H1 (cell line): Measurements from ENCODE around the gene TIGD1. TPM values are rescaled to one million over a fixed set of nuclear protein-coding genes. Genes with fewer than 3 reads are reported as not detected.

Experiments
- CTCF ChIA-PET: fragments of 300-600 bp; sonication (Branson Sonifier 250); formaldehyde crosslinking; loops from one replicate; lab custom pipeline; 2021; ENCODE audit not compliant: partially characterized antibody; lab: Charles Lee
- POLR2A ChIA-PET: fragments of 300-600 bp; sonication (Branson Sonifier 250); formaldehyde crosslinking; loops from one replicate; lab custom pipeline; 2021; ENCODE audit warnings: inconsistent platforms; ENCODE audit not compliant: partially characterized antibody; lab: Charles Lee
- DNase-seq, 2 experiments: peaks; one replicate each; pipeline versions ENCODE4 v3.0.0 to v3.0.0-alpha.2; 2010 to 2022; ENCODE audit warnings: low spot score in 2 of 2, low read depth in 1 of 2, mixed read lengths in 1 of 2
- FAIRE-seq: peaks from 2 replicates; lab custom pipeline; 2011; peaks lifted over from hg19 to GRCh38; lab: Jason Lieb, UNC
- H2AFZ ChIP-seq: 2 replicates; pipeline ENCODE4 v1.8.1; 2012; ENCODE audit warnings: low read length, inconsistent platforms
- H2AK5ac ChIP-seq: 2 replicates; pipeline ENCODE4 v1.6.1; 2013; ENCODE audit warnings: low read depth, low read length
- H2BK120ac ChIP-seq: replicated peaks from 2 replicates; pipeline ENCODE3; 2013; ENCODE audit warnings: low read depth, low read length, inconsistent platforms
- H2BK12ac ChIP-seq: 2 replicates; pipeline ENCODE4 v1.6.1; 2013; ENCODE audit warnings: low read depth, low read length
- H2BK15ac ChIP-seq: 2 replicates; pipeline ENCODE4 v1.6.1; 2013; ENCODE audit warnings: low read length
- H2BK20ac ChIP-seq: 2 replicates; pipeline ENCODE4 v1.6.1; 2013; ENCODE audit warnings: low read length
- H2BK5ac ChIP-seq: 2 replicates; pipeline ENCODE4 v1.6.1; 2013; ENCODE audit warnings: low read depth, low read length
- H3K14ac ChIP-seq: 2 replicates; pipeline ENCODE4 v1.6.1; 2013; ENCODE audit warnings: inconsistent platforms; ENCODE audit not compliant: insufficient read length
- H3K18ac ChIP-seq: 2 replicates; pipeline ENCODE4 v1.6.1; 2013; ENCODE audit warnings: low read length; ENCODE audit errors: extremely low read depth
- H3K23ac ChIP-seq: 2 replicates; pipeline ENCODE4 v1.6.1; 2013; ENCODE audit warnings: inconsistent platforms; ENCODE audit not compliant: insufficient read length
- H3K23me2 ChIP-seq: 2 replicates; pipeline ENCODE4 v1.6.1; 2013; ENCODE audit warnings: low read depth, low read length
- H3K27ac ChIP-seq: 2 replicates; pipeline ENCODE4 v1.6.1; 2011; ENCODE audit warnings: low read depth, low read length, inconsistent platforms
- H3K27me3 ChIP-seq, 4 experiments: replicated peaks in 1 of 4; 1 replicate in 1 of 4; 2 replicates in 3 of 4; pipeline versions ENCODE4 v1.6.1 to v1.8.1; 2011 to 2013; ENCODE audit warnings: low read length in 3 of 4, mild to moderate bottlenecking in 3 of 4, inconsistent platforms in 2 of 4, mixed read lengths in 2 of 4, moderate library complexity in 1 of 4; ENCODE audit not compliant: control insufficient read depth in 3 of 4, insufficient read depth in 3 of 4; ENCODE audit errors: extremely low read depth in 1 of 4
- H3K36me3 ChIP-seq, 4 experiments: 2 replicates each; pipeline versions ENCODE4 v1.6.1 to v1.8.1; 2011 to 2013; ENCODE audit warnings: mild to moderate bottlenecking in 4 of 4, low read length in 3 of 4, moderate library complexity in 2 of 4, control low read depth in 1 of 4, inconsistent platforms in 1 of 4; ENCODE audit not compliant: insufficient read depth in 4 of 4, control insufficient read depth in 2 of 4
- H3K4ac ChIP-seq: replicated peaks from 2 replicates; pipeline ENCODE3; 2013; ENCODE audit warnings: low read length, low read depth, mixed read lengths, inconsistent platforms; ENCODE audit not compliant: insufficient read length
- H3K4me1 ChIP-seq, 4 experiments: replicated peaks in 1 of 4; 1 replicate in 1 of 4; 2 replicates in 3 of 4; pipeline versions ENCODE4 v1.6.1 to v1.8.1; 2011 to 2013; ENCODE audit warnings: low read length in 3 of 4, inconsistent platforms in 2 of 4, mixed read lengths in 1 of 4; ENCODE audit not compliant: insufficient read depth in 4 of 4, control insufficient read depth in 3 of 4
- H3K4me2 ChIP-seq, 2 experiments: 2 replicates each; pipeline versions ENCODE4 v1.6.1 to v1.8.1; 2011 to 2013; ENCODE audit warnings: low read depth in 2 of 2, low read length in 2 of 2, control low read depth in 1 of 2, inconsistent platforms in 1 of 2, mild to moderate bottlenecking in 1 of 2; ENCODE audit not compliant: insufficient read depth in 1 of 2
- H3K4me3 ChIP-seq, 4 experiments: fragments of 200-600, 300-600 bp in 1 of 4; sonication (generic), shearing (Covaris generic), sonication (Bioruptor Twin) in 1 of 4; 2 replicates each; pipeline versions ENCODE4 v1.5.1 to v1.8.1; 2011 to 2016; ENCODE audit warnings: low read length in 4 of 4, low read depth in 3 of 4, control low read depth in 2 of 4, inconsistent platforms in 2 of 4, mild to moderate bottlenecking in 2 of 4, mixed read lengths in 1 of 4, moderate library complexity in 1 of 4; ENCODE audit not compliant: insufficient read depth in 2 of 4; ENCODE audit errors: extremely low read depth in 1 of 4
- H3K56ac ChIP-seq: replicated peaks from 2 replicates; pipeline ENCODE3; 2013; ENCODE audit warnings: low read depth, mild to moderate bottlenecking, mixed read lengths, low read length, inconsistent platforms; ENCODE audit not compliant: insufficient read length
- H3K79me1 ChIP-seq: 2 replicates; pipeline ENCODE4 v1.6.1; 2013; ENCODE audit warnings: low read depth, low read length, control low read depth
- H3K79me2 ChIP-seq, 2 experiments: 2 replicates each; pipeline versions ENCODE4 v1.6.1 to v1.8.1; 2012 to 2013; ENCODE audit warnings: low read length in 2 of 2, mild to moderate bottlenecking in 2 of 2, inconsistent platforms in 1 of 2; ENCODE audit not compliant: insufficient read depth in 2 of 2, control insufficient read depth in 1 of 2
- H3K9ac ChIP-seq, 4 experiments: replicated peaks in 1 of 4; 1 replicate in 1 of 4; 2 replicates in 3 of 4; pipeline versions ENCODE4 v1.6.1 to v1.8.1; 2011 to 2013; ENCODE audit warnings: low read depth in 3 of 4, low read length in 3 of 4, control low read depth in 2 of 4, mild to moderate bottlenecking in 2 of 4, moderate library complexity in 2 of 4, inconsistent platforms in 1 of 4; ENCODE audit errors: extremely low read depth in 1 of 4
- H3K9me3 ChIP-seq, 2 experiments: 2 replicates each; pipeline versions ENCODE4 v1.6.1 to v1.8.1; 2012 to 2013; ENCODE audit warnings: mild to moderate bottlenecking in 2 of 2, moderate library complexity in 2 of 2, control low read depth in 1 of 2, inconsistent platforms in 1 of 2, low read depth in 1 of 2, low read length in 1 of 2, mixed read lengths in 1 of 2; ENCODE audit not compliant: insufficient read depth in 2 of 2
- H4K20me1 ChIP-seq, 2 experiments: replicated peaks in 1 of 2; 2 replicates each; pipeline versions ENCODE3 to v1.8.1; 2011 to 2013; ENCODE audit warnings: inconsistent platforms in 2 of 2, low read length in 2 of 2, mild to moderate bottlenecking in 1 of 2; ENCODE audit not compliant: insufficient read depth in 2 of 2, control insufficient read depth in 1 of 2
- H4K5ac ChIP-seq: 2 replicates; pipeline ENCODE4 v1.6.1; 2013; ENCODE audit warnings: low read length, low read depth, mixed read lengths, inconsistent platforms; ENCODE audit not compliant: insufficient read length
- H4K8ac ChIP-seq: 2 replicates; pipeline ENCODE4 v1.8.0; 2013; ENCODE audit warnings: mild to moderate bottlenecking, moderate library complexity, low read length, inconsistent platforms; ENCODE audit not compliant: insufficient read depth; ENCODE audit errors: extremely low read depth
- H4K91ac ChIP-seq: replicated peaks from 2 replicates; pipeline ENCODE3; 2013; ENCODE audit warnings: low read length, mixed read lengths, inconsistent platforms; ENCODE audit not compliant: insufficient read length
- BCL11A ChIP-seq, 2 experiments: IDR thresholded peaks; one replicate each; pipeline ENCODE4 v1.6.1; 2011; ENCODE audit warnings: low read depth in 2 of 2, low read length in 2 of 2, mild to moderate bottlenecking in 2 of 2
- CTBP2 ChIP-seq: IDR thresholded peaks from 2 replicates; pipeline ENCODE4 v1.7.0; 2011; ENCODE audit warnings: borderline replicate concordance, mild to moderate bottlenecking, moderate library complexity, mixed read lengths, low read length; ENCODE audit not compliant: insufficient read depth, insufficient read length
- SP2 ChIP-seq: IDR thresholded peaks from 2 replicates; pipeline ENCODE4 v1.6.1; 2012; ENCODE audit warnings: mild to moderate bottlenecking, low read length, inconsistent platforms
- WGBS, 2 experiments: shearing (Covaris generic) in 1 of 2; methylation state at CpG; one replicate each; pipeline versions ENCODE4 v1.1.6 to v1.1.7; 2013 to 2015; ENCODE audit warnings: low lambda C conversion rate in 2 of 2, mixed read lengths in 2 of 2, inconsistent platforms in 1 of 2, low coverage in 1 of 2, missing lambda C conversion rate in 1 of 2; ENCODE audit not compliant: insufficient replicate concordance in 2 of 2, insufficient coverage in 1 of 2, insufficient read length in 1 of 2; ENCODE audit errors: extremely low coverage in 1 of 2, missing lambda C conversion rate in 1 of 2; 5-methylcytosine and 5-hydroxymethylcytosine counted together
- polyA plus RNA-seq, 7 experiments: library from polyadenylated mRNA; depleted of rRNA in 3 of 7; stranded (reverse) in 5 of 7; unstranded in 2 of 7; fragments of >200 nt in 5 of 7; fragments of 200-250 nt in 2 of 7; gene quantifications; 1 replicate in 5 of 7; 2 replicates in 1 of 7; 4 replicates in 1 of 7; pipeline versions ENCODE4 v1.2.1 to v1.2.3, GENCODE V29; 2011 to 2013; ENCODE audit warnings: missing spikeins in 2 of 7, mixed read lengths in 2 of 7
- total RNA-seq: library from RNA; stranded (reverse); fragmentation: NEBNext Ultra II Directional; extraction: Animal tissue kit (Norgen Biotek cat#: 25700); gene quantifications from 2 replicates; pipeline ENCODE4 v1.2.1, GENCODE V29; 2021
- TF ChIP-seq, protein P1 (sequence below): IDR thresholded peaks from 2 replicates; pipeline ENCODE4 v1.6.1; 2012; ENCODE audit warnings: inconsistent platforms
- TF ChIP-seq, protein P2 (sequence below): IDR thresholded peaks from 2 replicates; pipeline ENCODE4 v1.6.1; 2012; ENCODE audit warnings: inconsistent platforms

The TIGD1 gene
- total and polyA plus RNA-seq, 2 of the 8 experiments (the other 6 are each of a cell fraction or from before 2014, with no cell fraction given), result 4.7 to 8.3 TPM

DNA sequence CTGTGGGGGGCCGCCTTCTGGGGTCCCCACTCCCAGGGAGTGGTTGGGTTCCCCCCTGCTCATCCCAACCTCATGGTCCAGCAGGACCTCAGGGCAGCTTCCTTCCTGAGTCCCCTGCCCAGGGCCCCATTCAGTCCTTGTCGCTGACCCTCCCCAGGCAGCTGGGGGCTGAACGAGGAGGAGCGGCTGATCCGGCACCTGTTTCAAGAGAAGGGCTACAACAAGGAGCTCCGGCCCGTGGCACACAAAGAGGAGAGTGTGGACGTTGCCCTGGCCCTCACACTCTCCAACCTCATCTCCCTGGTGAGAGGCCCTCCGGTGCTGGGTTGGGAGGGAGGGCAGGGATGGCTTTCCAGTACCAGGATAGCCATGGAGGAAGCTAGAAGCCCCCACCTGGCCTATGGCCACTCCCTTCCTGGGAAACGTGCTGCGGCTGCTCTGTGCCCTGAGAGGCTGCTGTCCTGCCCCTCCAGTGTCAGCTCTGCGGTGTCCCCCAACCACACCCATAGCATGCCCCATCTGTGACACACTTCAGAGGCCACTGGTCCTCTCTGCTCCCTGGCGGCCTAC is 23.9 kb downstream of the TIGD1 start:
- Histone ChIP-seq H3K18ac (no peak overlapping the region), H3K14ac (no peak overlapping the region), H2AK5ac (no peak overlapping the region)
- TF ChIP-seq BCL11A (IDR thresholded peaks at IDR 0.05; ENCODE audit: low read depth in 2 of 2, low read length in 2 of 2) (no peak), CTBP2 (no peak), SP2 (no peak)
- TF ChIP-seq, protein P1, sequence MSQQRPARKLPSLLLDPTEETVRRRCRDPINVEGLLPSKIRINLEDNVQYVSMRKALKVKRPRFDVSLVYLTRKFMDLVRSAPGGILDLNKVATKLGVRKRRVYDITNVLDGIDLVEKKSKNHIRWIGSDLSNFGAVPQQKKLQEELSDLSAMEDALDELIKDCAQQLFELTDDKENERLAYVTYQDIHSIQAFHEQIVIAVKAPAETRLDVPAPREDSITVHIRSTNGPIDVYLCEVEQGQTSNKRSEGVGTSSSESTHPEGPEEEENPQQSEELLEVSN, result no peak
- TF ChIP-seq, protein P2, sequence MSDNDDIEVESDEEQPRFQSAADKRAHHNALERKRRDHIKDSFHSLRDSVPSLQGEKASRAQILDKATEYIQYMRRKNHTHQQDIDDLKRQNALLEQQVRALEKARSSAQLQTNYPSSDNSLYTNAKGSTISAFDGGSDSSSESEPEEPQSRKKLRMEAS, result no peak
- TF ChIP-seq, all 59 proteins: peak for 0
- no peak overlapping the region for H2BK12ac ChIP-seq
- H3K79me2 ChIP-seq, result no peaks in the 10 kb centered on the region
- H3K9ac ChIP-seq, result no peak overlapping the region
- no peak overlapping the region for H2BK15ac ChIP-seq
- no peak overlapping the region for H3K4me3 ChIP-seq
- no peak overlapping the region for H3K23ac ChIP-seq
- peaks cover 19 to 41% (median 28%) of the 10 kb centered on the region in 4 experiments for H3K27me3 ChIP-seq
- H4K8ac ChIP-seq, result no peak overlapping the region
- WGBS, 2 experiments, result 86% methylated on average over 13 of the region's 13 CpGs; no CpG with 5 or more reads in 1 of the 2 experiments
- H2BK5ac ChIP-seq, result no peak overlapping the region
- no peak overlapping the region for H4K91ac ChIP-seq
- no peak overlapping the region for H2AFZ ChIP-seq
- POLR2A ChIA-PET, result interaction anchor here (1.7 to 2.1 kb wide), 3 partner anchors 9 to 23 kb away, joined by 3 to 5 read pairs (median 5); partner anchors contain the start of gene CHRNG
- no peaks in the 10 kb centered on the region for H3K9me3 ChIP-seq
- H4K20me1 ChIP-seq, result peaks cover 3 to 4% of the 10 kb centered on the region in 2 experiments
- DNase-seq (no peak), FAIRE-seq (no peak)
- no peak overlapping the region for H3K27ac ChIP-seq
- H3K79me1 ChIP-seq, result no peaks in the 10 kb centered on the region
- H3K4ac ChIP-seq, result peak overlapping the region; percentile 69
- H3K23me2 ChIP-seq, result peaks cover 10% of the 10 kb centered on the region; the same call in 1 of the 2 replicates
- H2BK120ac ChIP-seq, result no peak overlapping the region
- no peak overlapping the region for H3K56ac ChIP-seq
- peaks cover 0 to 22% (median 11%) of the 10 kb centered on the region in 4 experiments; a peak in 6 of 7 replicates for H3K4me1 ChIP-seq
- CTCF ChIA-PET, result interaction anchor here (0.7 to 10.6 kb wide), 7 partner anchors 8 to 200 kb away, joined by 3 to 176 read pairs (median 4); no protein-coding TSS in a partner anchor
- no peaks in the 10 kb centered on the region for H3K36me3 ChIP-seq
- no peak overlapping the region for H4K5ac ChIP-seq
- H3K4me2 ChIP-seq, result no peak overlapping the region
- no peak overlapping the region for H2BK20ac ChIP-seq
